Kidney (tissue), 14 donors: ENCODE data around the gene MAN1A2. TPM values are rescaled to one million over a fixed set of nuclear protein-coding genes. Genes with fewer than 3 reads are reported as not detected.

ENCODE experiments used
- DNase-seq, 5 donors: peaks; one replicate each; pipeline ENCODE4 v3.0.0-alpha.2; 2013 to 2020
- FAIRE-seq: peaks from 2 replicates; lab custom pipeline; 2012; peaks lifted over from hg19 to GRCh38; lab: Jason Lieb, UNC
- H3K27ac ChIP-seq, 2 donors: one replicate each; pipeline ENCODE4 v1.7.0; 2013; ENCODE audit warnings: low read depth in 2 of 2, low read length in 2 of 2, inconsistent platforms in 1 of 2
- H3K27me3 ChIP-seq: one replicate; pipeline ENCODE4 v1.7.1; 2013; ENCODE audit warnings: low read length, inconsistent platforms; ENCODE audit not compliant: control insufficient read depth, insufficient read depth
- H3K36me3 ChIP-seq, 3 donors: one replicate each; pipeline versions ENCODE4 v1.7.0 to v1.7.1; 2013; ENCODE audit warnings: low read length in 3 of 3, control low read depth in 1 of 3, inconsistent platforms in 1 of 3; ENCODE audit not compliant: insufficient read depth in 3 of 3, control insufficient read depth in 2 of 3
- H3K4me1 ChIP-seq, 3 donors: one replicate each; pipeline versions ENCODE4 v1.7.0 to v1.7.1; 2013; ENCODE audit warnings: low read length in 3 of 3, inconsistent platforms in 1 of 3, low read depth in 1 of 3; ENCODE audit not compliant: control insufficient read depth in 2 of 3, insufficient read depth in 2 of 3
- H3K4me3 ChIP-seq, 3 donors: one replicate each; pipeline versions ENCODE4 v1.7.0 to v1.8.1; 2013; ENCODE audit warnings: low read length in 3 of 3, control low read depth in 1 of 3, inconsistent platforms in 1 of 3
- H3K9ac ChIP-seq, 3 donors: one replicate each; pipeline versions ENCODE4 v1.7.0 to v1.7.1; 2013; ENCODE audit warnings: low read length in 3 of 3, control low read depth in 1 of 3, inconsistent platforms in 1 of 3
- H3K9me3 ChIP-seq, 3 donors: one replicate each; pipeline versions ENCODE4 v1.7.0 to v1.7.1; 2013; ENCODE audit warnings: low read length in 3 of 3, control low read depth in 1 of 3, inconsistent platforms in 1 of 3; ENCODE audit not compliant: control insufficient read depth in 2 of 3, insufficient read depth in 1 of 3
- intact Hi-C: fragments of 100-400 bp; cut with DNase I; formaldehyde crosslinking; loops from one replicate; pipeline ENCODE4 v1.11.1; 2022
- polyA plus RNA-seq: library from polyadenylated mRNA; stranded (reverse); fragments of 350-450 nt; fragmentation: Illumina TruSeq; extraction: RNeasy Lipid Tissue Mini Kit (QIAGEN cat#74804); gene quantifications from one replicate; pipeline ENCODE4 v1.2.3, GENCODE V29; 2014; ENCODE audit warnings: low read depth, low replicate concordance; ENCODE audit not compliant: insufficient read depth
- total RNA-seq: library from RNA; stranded (reverse); fragmentation: NEBNext Ultra II Directional; extraction: Animal tissue kit (Norgen Biotek cat#: 25700); gene quantifications from one replicate; pipeline ENCODE4 v1.2.1, GENCODE V29; 2021
- TF ChIP-seq, protein P1 (sequence below): IDR thresholded peaks from 3 replicates; pipeline ENCODE4 v1.5.1; 2012; ENCODE audit warnings: mild to moderate bottlenecking, moderate library complexity, borderline replicate concordance; ENCODE audit not compliant: insufficient read depth; ENCODE audit errors: extremely low read depth
- donor health status: control.
- donor health status: control.
- donor health status: control.
- donor health status: control.
- donor health status: control.
- donor health status: DM: yes; HTN: yes; CAD: no.
- donor health status: Normal renal cell carcinoma (clear cell type).

The MAN1A2 gene
- total and polyA plus RNA-seq, 2 donors from 2014 or later, result 8.0 to 54.4 TPM

- H3K9ac ChIP-seq, result no peak overlapping the region
- H3K9me3 ChIP-seq, result no peaks in the 10 kb centered on the region
- DNase-seq (peak in 1 of 5 donors; percentile 2), FAIRE-seq (no peak)
- H3K4me1 ChIP-seq, result peaks cover 0 to 2% (median 0%) of the 10 kb centered on the region in 3 donors
- no peak overlapping the region for H3K27ac ChIP-seq
- H3K36me3 ChIP-seq, result no peaks in the 10 kb centered on the region
- no peak overlapping the region for H3K4me3 ChIP-seq
- TF ChIP-seq, protein P1, sequence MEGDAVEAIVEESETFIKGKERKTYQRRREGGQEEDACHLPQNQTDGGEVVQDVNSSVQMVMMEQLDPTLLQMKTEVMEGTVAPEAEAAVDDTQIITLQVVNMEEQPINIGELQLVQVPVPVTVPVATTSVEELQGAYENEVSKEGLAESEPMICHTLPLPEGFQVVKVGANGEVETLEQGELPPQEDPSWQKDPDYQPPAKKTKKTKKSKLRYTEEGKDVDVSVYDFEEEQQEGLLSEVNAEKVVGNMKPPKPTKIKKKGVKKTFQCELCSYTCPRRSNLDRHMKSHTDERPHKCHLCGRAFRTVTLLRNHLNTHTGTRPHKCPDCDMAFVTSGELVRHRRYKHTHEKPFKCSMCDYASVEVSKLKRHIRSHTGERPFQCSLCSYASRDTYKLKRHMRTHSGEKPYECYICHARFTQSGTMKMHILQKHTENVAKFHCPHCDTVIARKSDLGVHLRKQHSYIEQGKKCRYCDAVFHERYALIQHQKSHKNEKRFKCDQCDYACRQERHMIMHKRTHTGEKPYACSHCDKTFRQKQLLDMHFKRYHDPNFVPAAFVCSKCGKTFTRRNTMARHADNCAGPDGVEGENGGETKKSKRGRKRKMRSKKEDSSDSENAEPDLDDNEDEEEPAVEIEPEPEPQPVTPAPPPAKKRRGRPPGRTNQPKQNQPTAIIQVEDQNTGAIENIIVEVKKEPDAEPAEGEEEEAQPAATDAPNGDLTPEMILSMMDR, result no peak
- intact Hi-C loops, result no loop called here
- no peaks in the 10 kb centered on the region for H3K27me3 ChIP-seq
Measured at GRCh38 chr1:117568999-117569398, 201.8 kb downstream of the MAN1A2 start.

DNA sequence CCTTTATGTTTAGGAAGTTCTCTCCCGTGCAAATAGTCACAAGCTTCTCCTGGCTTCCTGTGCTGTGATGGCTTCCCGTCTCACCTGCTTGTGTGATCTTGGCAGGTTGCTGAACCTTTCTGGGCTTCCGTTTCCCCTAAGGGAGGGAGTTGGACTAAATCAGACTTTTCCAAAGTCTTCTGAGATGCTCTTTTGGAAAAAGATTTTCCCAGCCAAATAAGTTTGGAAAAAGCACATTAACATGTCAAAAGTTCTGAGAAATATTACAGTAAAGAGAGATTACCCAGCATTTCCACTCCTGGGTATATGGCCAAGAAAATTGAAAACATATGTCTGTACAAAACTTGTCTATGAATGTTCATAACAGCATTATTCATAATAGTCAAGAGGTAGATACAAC, 202.6 kb downstream of the MAN1A2 start:
- H3K27me3 ChIP-seq, result no peaks in the 10 kb centered on the region
- H3K4me1 ChIP-seq, result peaks cover 0 to 2% (median 0%) of the 10 kb centered on the region in 3 donors
- no peaks in the 10 kb centered on the region for H3K9me3 ChIP-seq
- TF ChIP-seq, protein P1, result no peak
- no peak overlapping the region for H3K27ac ChIP-seq
- intact Hi-C loops, result no loop called here
- no peaks in the 10 kb centered on the region for H3K36me3 ChIP-seq
- FAIRE-seq, result no peak
- no peak overlapping the region for H3K9ac ChIP-seq
- H3K4me3 ChIP-seq, result no peak overlapping the region
- peak in 1 of 5 donors; percentile 1 for DNase-seq

GRCh38 chr1:117570988-117571409, 203.8 kb downstream of the MAN1A2 start:
- Histone ChIP-seq H3K9me3 (no peaks in the 10 kb centered on the region), H3K27ac (no peak overlapping the region), H3K27me3 (no peaks in the 10 kb centered on the region), H3K36me3 (no peaks in the 10 kb centered on the region), H3K4me3 (no peak overlapping the region), H3K9ac (no peak overlapping the region), H3K4me1 (peaks cover 0 to 2% (median 0%) of the 10 kb centered on the region in 3 donors)
- peak in 3 of 5 donors; percentile 22 to 34 (median 30) for DNase-seq
- no peak for FAIRE-seq
- intact Hi-C loops, result no loop called here
- TF ChIP-seq, protein P1, result no peak

DNA sequence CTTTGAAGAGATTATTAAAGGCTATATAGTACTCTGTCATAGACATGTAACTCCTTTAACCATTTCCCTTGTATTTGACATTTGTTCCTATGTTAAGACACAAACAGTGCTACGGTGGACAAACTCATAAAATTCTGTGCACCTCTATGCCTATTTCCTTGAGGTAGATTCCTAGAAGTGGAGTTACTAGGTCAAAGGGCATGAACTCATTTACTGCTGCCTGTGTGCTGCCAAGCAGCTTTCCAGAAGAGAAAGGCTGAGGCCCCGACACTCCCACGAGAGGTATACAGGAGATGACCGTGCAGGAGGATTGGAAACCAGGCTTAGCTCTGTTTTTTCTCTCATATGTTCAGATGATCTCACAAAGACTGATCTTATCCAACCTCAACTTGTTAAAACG, 204.2 kb downstream of the MAN1A2 start:
- Histone ChIP-seq H3K27me3 (no peaks in the 10 kb centered on the region), H3K9me3 (no peaks in the 10 kb centered on the region), H3K36me3 (no peaks in the 10 kb centered on the region), H3K27ac (no peak overlapping the region), H3K4me3 (no peak overlapping the region), H3K9ac (no peak overlapping the region), H3K4me1 (peaks cover 0 to 2% (median 0%) of the 10 kb centered on the region in 3 donors)
- FAIRE-seq, result no peak
- intact Hi-C loops, result no loop called here
- no peak for DNase-seq
- TF ChIP-seq, protein P1, result no peak
